ENCODE measurements around the gene NOS3.

GRCh38 chr7:150955519-150956394 lies 35.1 kb upstream of the NOS3 start:
- TF ChIP-seq CTCF (IDR thresholded peaks at IDR 0.05 in 4 of 5, conservative IDR thresholded peaks at IDR 0.05 in 1 of 5), result no peak
- TF ChIP-seq POLR2A (IDR thresholded peaks at IDR 0.05), result no peak
